GM21390 (cell line): ENCODE data around the gene CMTM5.
"Not testable (repeated sequence)": the region's sequence is repeated elsewhere in the genome, so short reads cannot be mapped to it uniquely, and the experiment has no call there.

Experiments
- ATAC-seq: cut with Tn5 transposase; IDR thresholded peaks from one replicate; pipeline ENCODE4 v1.9.1; 2021; ENCODE audit not compliant: unreplicated experiment

Gene CMTM5

GRCh38 chr14:23396126-23396525 lies 19.3 kb downstream of the CMTM5 start:
- ATAC-seq = no peak

GRCh38 chr14:23396781-23397407 lies 20.0 kb downstream of the CMTM5 start:
- no peak for ATAC-seq

- no peak for ATAC-seq
These were observed 21.5 kb downstream of the CMTM5 start for GRCh38 chr14:23398348-23398747.

GRCh38 chr14:23399136-23399535 lies 22.3 kb downstream of the CMTM5 start:
- no peak for ATAC-seq

DNA sequence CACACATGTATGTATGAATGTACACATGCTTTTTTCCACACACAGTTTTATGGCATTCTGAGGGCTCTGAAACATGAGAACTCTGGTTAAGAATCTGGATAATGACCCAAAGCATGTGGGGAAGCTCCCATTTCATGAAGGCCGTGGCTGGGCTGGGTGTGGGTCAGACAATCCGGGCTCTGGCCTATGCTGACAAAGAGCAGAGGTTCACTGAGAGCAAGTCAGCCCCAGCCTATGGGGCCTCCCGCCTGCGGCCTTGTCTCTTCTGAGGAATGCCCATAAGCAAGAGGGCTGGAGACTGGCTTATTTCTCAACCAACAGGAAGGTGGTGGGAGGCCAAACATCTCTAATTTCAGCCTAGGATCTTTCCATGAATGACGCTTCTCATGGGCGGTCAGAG lies 22.7 kb downstream of the CMTM5 start:
- ATAC-seq = no peak

DNA sequence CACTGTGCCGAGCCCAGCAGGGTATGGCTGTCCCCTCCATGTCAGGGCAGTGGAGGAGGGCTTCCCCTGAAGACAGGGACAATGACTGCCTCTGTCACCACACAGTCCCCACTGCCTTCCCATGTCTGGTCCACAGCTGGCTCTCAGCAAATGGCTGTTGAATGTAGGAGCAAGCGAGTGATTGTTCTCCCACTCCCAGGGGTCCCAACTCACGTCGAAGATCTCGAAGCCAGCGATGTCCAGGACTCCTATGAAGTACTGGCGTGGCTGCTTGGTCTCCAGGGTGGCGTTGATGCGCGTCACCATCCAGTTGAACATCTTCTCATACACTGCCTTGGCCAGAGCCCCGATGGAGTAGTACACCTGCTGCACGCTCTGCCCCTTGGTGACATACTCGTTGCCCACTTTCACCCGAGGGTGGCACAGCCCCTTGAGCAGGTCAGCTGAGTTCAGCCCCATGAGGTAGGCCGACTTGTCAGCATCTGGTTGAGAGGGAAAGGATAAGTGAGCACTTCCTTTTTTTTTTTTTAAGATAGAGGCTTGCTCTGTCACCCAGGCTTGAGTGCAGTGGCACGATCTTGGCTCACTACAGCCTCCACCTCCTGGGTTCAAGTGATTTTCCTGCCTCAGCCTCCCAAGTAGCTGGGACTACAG lies 23.8 kb downstream of the CMTM5 start:
- not testable (repeated sequence) for ATAC-seq

- no peak for ATAC-seq
These were observed 24.4 kb downstream of the CMTM5 start for GRCh38 chr14:23401291-23401690.

DNA sequence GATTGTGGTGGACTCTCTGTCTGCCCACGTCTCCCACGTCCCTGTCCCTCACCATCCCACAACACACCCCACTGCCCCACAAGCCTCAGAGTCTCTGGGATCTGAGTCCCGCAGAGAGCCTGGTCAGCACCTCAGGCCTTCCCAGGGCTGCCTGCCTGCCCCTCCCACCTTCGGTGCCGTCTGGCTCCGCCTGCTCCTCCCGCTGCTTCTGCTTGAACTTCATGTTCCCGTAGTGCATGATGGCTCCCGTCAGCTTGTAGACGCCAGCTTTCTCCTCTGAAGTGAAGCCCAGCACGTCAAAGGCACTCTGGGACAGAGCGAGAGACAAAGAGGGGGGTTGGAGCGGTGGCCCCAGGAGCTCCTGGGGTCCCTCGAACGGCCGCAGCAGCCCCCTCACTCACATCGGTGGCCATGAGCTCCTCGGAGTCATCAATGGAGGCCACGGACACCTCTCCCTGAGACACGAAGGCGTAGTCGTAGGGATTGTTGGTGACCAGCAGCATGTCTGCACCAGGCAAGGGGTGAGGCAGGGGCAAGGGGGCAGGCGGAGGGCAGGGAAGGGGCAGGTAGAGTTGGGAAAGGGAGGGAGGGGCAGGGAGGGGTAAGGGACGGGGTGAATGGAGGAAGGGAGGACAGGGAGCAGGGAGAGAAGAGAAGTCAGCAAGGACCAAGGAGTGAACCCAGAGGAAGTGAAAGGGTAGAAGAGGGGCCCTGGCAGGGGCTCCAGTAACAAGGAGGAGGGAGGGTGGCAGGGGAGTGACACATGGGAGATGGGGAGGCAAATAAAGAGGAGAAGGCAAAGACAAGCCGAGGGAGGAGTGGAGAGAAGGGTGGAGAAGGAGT lies 25.7 kb downstream of the CMTM5 start:
- ATAC-seq = no peak

- no peak for ATAC-seq
These were observed 26.2 kb downstream of the CMTM5 start for GRCh38 chr14:23403139-23403438.

DNA sequence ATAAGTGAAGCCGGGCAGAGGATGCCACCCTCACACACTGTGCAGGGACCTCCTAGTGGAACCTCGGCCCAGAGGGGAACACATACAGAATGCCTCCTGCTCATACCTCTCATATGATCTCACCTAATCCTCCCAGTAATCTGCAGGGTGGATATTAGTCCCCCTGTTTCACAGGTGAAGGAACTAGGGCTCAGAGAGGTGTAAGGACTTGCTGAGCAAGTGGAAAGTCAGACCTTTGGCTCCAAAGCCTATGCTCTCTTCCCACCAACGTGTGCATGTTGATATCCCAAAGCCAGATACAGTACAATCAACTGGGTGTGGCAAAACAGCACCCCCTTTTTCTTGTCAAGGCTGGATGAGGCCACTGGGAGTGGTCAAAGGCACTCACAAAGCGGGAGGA lies 27.1 kb downstream of the CMTM5 start:
- no peak for ATAC-seq

DNA sequence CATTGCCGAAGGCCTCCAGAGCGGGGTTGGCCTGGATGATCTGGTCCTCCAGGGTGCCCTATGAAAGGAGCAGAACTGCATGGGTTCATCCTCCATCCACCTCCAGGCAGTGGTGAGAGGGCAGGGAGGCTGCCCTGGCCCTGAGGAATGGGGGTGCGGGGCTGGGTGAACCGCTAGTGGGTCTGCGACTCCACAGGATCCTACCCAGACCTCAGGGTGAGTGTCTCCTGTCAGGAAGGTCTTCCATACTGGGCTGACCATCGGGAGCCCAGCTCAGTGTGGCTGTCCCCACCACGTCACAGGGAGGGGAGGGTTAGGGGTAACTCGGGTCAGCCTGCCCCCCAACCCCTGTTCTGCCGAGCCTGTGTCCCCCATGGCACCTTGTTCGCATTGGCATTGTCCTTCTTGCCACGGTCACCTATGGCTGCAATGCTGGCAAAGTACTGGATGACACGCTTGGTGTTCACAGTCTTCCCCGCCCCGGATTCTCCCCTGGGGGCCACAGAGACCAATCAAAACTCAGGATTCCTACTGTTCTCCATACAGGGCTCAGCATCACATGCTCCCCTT lies 27.6 kb downstream of the CMTM5 start:
- no peak for ATAC-seq

DNA sequence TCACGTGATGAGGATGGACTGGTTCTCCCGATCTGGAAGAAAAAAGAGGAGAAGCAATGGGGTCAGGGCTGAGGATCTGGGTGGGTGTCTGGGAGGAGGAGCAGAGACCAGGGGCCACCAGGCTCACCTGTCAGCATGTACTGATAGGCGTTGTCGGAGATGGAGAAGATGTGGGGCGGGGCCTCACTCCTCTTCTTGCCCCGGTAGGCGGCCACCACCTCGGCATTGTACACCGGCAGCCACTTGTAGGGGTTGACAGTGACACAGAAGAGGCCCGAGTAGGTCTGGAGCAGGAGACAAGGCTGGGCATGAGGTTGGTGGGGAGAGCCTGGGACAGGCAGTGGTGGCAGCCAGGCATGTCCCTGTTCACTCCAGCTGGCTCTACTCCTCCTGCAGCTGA lies 28.2 kb downstream of the CMTM5 start:
- ATAC-seq = no peak

DNA sequence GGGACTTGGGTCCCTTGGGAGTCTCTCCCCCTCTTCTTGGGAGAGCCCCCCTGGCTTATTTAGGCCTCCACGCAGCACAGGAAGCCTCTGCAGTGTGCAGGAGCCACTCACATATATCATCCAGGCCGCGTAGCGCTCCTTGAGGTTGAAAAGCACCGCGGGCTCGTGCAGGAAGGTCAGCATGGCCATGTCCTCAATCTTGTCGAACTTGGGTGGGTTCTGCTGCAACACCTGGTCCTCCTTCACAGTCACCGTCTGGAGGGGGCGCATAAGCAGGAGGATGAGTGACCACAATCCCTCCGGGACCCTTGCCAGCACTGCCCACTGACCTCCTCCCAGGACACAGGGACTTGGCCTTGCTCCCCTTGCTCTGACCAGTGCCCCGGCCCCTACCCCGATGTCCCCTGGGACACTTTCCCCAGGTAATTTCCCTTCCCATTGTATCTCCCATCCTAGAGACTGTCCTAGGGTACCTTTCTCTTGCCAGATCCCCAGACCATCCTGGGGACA lies 28.7 kb downstream of the CMTM5 start:
- ATAC-seq = no peak

GRCh38 chr14:23406244-23406643 lies 29.4 kb downstream of the CMTM5 start:
- no peak for ATAC-seq

GRCh38 chr14:23406725-23407355 lies 30.0 kb downstream of the CMTM5 start:
- ATAC-seq = no peak

GRCh38 chr14:23407516-23408306 lies 30.9 kb downstream of the CMTM5 start, which contains the start of gene MYH6:
TSS of gene MYH6 (minus strand) at chr14:23408273. CDS start at chr14:23407223, 1,050 bp downstream.
- ATAC-seq = no peak

- no peak for ATAC-seq
These were observed 31.4 kb downstream of the CMTM5 start for GRCh38 chr14:23408307-23408630.

DNA sequence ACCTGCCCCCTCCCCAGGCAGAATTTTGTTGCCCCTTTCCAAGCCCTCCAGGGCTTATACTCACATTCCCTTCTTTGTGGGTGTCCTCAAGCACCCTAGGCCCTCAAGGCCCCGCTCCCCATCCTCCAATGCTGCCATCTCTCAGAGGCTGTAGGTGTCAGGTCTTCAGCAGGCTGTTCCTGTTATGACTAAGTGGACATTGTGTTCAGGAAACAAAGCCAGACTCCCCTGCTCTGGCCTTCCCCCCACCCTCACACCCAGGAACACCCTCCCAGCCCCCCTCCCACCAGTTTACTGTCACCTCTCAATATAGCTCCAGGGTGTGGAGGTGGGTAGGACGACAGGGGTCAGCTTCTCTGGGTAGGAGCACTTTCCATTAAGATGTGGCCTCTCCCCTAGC lies 32.6 kb downstream of the CMTM5 start:
- no peak for ATAC-seq

- no peak for ATAC-seq
These were observed 33.3 kb downstream of the CMTM5 start for GRCh38 chr14:23409966-23410635.
